ENCODE data around the gene CD4.

GRCh38 chr12:6754411-6754810, 34.9 kb upstream of the CD4 start:
- TF ChIP-seq CTCF (IDR thresholded peaks at IDR 0.05; ENCODE audit: low read depth, low read length, missing input control) (no peak), HNF4G (IDR thresholded peaks at IDR 0.05) (no peak)

Measured in liver (tissue), 3 donors.